HEK293 (cell line): ENCODE data around the gene OPHN1.

Source experiments
- AEBP2 ChIP-seq: fragments of 450-650 bp; formaldehyde crosslinking; IDR thresholded peaks from 2 replicates; pipeline ENCODE4 v1.5.1; 2016; ENCODE audit warnings: missing biosample characterization, missing genetic modification characterization, borderline replicate concordance
- CTCF ChIP-seq: fragments of 450-650 bp; formaldehyde crosslinking; IDR thresholded peaks from 2 replicates; pipeline ENCODE4 v1.5.1; 2016; ENCODE audit warnings: missing biosample characterization, missing genetic modification characterization
- ELK4 ChIP-seq: IDR thresholded peaks from 2 replicates; pipeline ENCODE4 v1.6.1; 2011; ENCODE audit warnings: mild to moderate bottlenecking, low read depth, low read length, borderline replicate concordance
- YY1 ChIP-seq: fragments of 450-650 bp; formaldehyde crosslinking; IDR thresholded peaks from 2 replicates; pipeline ENCODE4 v1.5.1; 2018; ENCODE audit warnings: missing biosample characterization, missing genetic modification characterization
- ZBTB20 ChIP-seq: fragments of 450-650 bp; formaldehyde crosslinking; IDR thresholded peaks from 2 replicates; pipeline ENCODE4 v1.5.1; 2016; ENCODE audit warnings: missing biosample characterization, missing genetic modification characterization
- ZBTB7A ChIP-seq: fragments of 450-650 bp; formaldehyde crosslinking; IDR thresholded peaks from 2 replicates; pipeline ENCODE4 v1.5.1; 2016; ENCODE audit warnings: low read depth, missing biosample characterization, missing genetic modification characterization
- ZNF202 ChIP-seq: fragments of 450-650 bp; formaldehyde crosslinking; IDR thresholded peaks from 2 replicates; pipeline ENCODE4 v1.5.1; 2016; ENCODE audit warnings: missing biosample characterization, missing genetic modification characterization, borderline replicate concordance
- ZNF214 ChIP-seq: fragments of 450-650 bp; formaldehyde crosslinking; IDR thresholded peaks from 2 replicates; pipeline ENCODE4 v1.5.1; 2017; ENCODE audit warnings: missing biosample characterization, mild to moderate bottlenecking, missing genetic modification characterization, borderline replicate concordance
- ZNF292 ChIP-seq: fragments of 450-650 bp; formaldehyde crosslinking; IDR thresholded peaks from 2 replicates; pipeline ENCODE4 v1.5.1; 2016; ENCODE audit warnings: low read depth, missing biosample characterization, missing genetic modification characterization, borderline replicate concordance
- ZNF335 ChIP-seq: fragments of 450-650 bp; formaldehyde crosslinking; conservative IDR thresholded peaks from 2 replicates; pipeline ENCODE4 v1.5.1; 2016; ENCODE audit warnings: missing biosample characterization, missing genetic modification characterization
- ZNF423 ChIP-seq: fragments of 450-650 bp; formaldehyde crosslinking; IDR thresholded peaks from 2 replicates; pipeline ENCODE4 v1.5.1; 2016; ENCODE audit warnings: missing biosample characterization, missing genetic modification characterization
- ZNF585B ChIP-seq: fragments of 450-650 bp; formaldehyde crosslinking; IDR thresholded peaks from 2 replicates; pipeline ENCODE4 v1.5.1; 2016; ENCODE audit warnings: missing biosample characterization, missing genetic modification characterization
- TF ChIP-seq, protein P1 (sequence below): fragments of 450-650 bp; formaldehyde crosslinking; IDR thresholded peaks from 2 replicates; pipeline ENCODE4 v1.5.1; 2017; ENCODE audit warnings: missing biosample characterization, missing genetic modification characterization

- TF ChIP-seq ZBTB20: no peak
- TF ChIP-seq CTCF (tag by site-specific recombination): no peak
- no peak for TF ChIP-seq ZNF585B (tag by site-specific recombination)
- TF ChIP-seq ZNF292 (tag by site-specific recombination): no peak
- TF ChIP-seq ZBTB7A (tag by site-specific recombination): no peak
- TF ChIP-seq ZNF423: no peak
- TF ChIP-seq, protein P1, sequence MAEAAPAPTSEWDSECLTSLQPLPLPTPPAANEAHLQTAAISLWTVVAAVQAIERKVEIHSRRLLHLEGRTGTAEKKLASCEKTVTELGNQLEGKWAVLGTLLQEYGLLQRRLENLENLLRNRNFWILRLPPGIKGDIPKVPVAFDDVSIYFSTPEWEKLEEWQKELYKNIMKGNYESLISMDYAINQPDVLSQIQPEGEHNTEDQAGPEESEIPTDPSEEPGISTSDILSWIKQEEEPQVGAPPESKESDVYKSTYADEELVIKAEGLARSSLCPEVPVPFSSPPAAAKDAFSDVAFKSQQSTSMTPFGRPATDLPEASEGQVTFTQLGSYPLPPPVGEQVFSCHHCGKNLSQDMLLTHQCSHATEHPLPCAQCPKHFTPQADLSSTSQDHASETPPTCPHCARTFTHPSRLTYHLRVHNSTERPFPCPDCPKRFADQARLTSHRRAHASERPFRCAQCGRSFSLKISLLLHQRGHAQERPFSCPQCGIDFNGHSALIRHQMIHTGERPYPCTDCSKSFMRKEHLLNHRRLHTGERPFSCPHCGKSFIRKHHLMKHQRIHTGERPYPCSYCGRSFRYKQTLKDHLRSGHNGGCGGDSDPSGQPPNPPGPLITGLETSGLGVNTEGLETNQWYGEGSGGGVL (tag by site-specific recombination): no peak
- no peak for TF ChIP-seq ZNF214 (tag by site-specific recombination)
- no peak for TF ChIP-seq YY1 (tag by site-specific recombination)
- TF ChIP-seq ZNF202 (tag by site-specific recombination): no peak
- no peak for TF ChIP-seq ELK4
- TF ChIP-seq AEBP2 (tag by site-specific recombination): no peak
- TF ChIP-seq ZNF335 (tag by site-specific recombination): no peak
Measured at GRCh38 chrX:68431836-68432235, 1.5 kb downstream of the OPHN1 start.
